GM06990 (cell line): ENCODE data around the gene TXLNB.
A peak's percentile ranks its signal among the peaks of the same experiment; 100 is the strongest.

ENCODE experiments used
- DNase-seq: peaks from one replicate; pipeline ENCODE4 v3.0.0-alpha.2; 2011; ENCODE audit not compliant: insufficient read length; ENCODE audit errors: extremely low read depth
- H3K27me3 ChIP-seq: replicated peaks from 2 replicates; pipeline ENCODE4 v1.6.0; 2011; ENCODE audit warnings: low read length; ENCODE audit not compliant: control insufficient read depth, insufficient read depth
- H3K36me3 ChIP-seq: 2 replicates; pipeline ENCODE4 v1.5.1; 2011; ENCODE audit warnings: low read length; ENCODE audit not compliant: control insufficient read depth, insufficient read depth
- H3K4me3 ChIP-seq: replicated peaks from 2 replicates; pipeline ENCODE4 v1.5.1; 2011; ENCODE audit warnings: low read depth, mild to moderate bottlenecking, control low read depth, low read length
- TF ChIP-seq, protein P1 (sequence below): IDR thresholded peaks from 2 replicates; pipeline ENCODE4 v1.5.1; 2011; ENCODE audit warnings: low read length, control low read depth, mild to moderate bottlenecking, inconsistent platforms; ENCODE audit not compliant: insufficient read depth, poor library complexity, severe bottlenecking

TXLNB gene

DNA sequence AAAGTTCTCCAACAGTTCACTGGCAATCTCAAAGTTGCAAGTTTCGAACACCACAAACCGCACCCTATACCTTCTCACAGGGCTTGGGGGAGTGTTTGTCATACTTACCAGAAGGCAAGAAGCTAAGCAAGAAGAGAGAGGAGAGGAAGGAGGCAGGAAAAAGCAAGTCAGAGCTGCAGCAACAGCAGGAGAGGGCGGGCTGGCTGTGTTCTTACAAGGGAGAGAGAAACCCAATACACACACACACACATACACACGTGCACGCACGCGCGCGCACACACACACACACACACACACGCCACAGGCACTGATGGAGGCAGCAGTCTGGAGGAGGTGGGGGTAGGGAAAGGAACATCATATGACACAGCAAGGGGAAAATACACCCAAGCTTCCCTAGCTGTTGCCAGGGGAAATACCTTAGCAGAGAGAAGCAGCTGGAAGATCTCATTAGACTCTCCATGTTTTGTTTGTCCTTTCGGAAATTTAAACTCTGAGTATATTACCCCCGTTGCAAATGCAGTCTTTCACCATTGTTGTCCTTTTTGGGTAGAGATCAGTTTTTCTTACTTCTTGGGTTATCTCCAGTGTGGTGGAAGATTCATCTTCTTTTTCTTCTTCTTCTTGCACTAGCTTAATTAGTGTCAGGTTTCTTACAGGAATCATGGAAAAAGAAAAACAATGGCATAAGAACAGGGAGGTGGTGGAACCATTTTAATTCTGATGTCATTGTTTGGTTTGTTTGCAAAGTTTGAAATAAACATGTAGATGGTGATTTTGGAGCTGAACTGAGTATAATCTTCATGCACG, at the start of gene TXLNB:
Gene TXLNB (minus strand): TSS at position 186 of the 807 bp plus-strand sequence. CDS start 3,099 bp downstream, outside the sequence.
- Histone ChIP-seq H3K36me3 (no peaks in the 10 kb centered on the region), H3K4me3 (peak within 1 kb of the TSS; percentile 44), H3K27me3 (no peaks in the 10 kb centered on the region)
- DNase-seq: peak; percentile 50
- TF ChIP-seq, protein P1, sequence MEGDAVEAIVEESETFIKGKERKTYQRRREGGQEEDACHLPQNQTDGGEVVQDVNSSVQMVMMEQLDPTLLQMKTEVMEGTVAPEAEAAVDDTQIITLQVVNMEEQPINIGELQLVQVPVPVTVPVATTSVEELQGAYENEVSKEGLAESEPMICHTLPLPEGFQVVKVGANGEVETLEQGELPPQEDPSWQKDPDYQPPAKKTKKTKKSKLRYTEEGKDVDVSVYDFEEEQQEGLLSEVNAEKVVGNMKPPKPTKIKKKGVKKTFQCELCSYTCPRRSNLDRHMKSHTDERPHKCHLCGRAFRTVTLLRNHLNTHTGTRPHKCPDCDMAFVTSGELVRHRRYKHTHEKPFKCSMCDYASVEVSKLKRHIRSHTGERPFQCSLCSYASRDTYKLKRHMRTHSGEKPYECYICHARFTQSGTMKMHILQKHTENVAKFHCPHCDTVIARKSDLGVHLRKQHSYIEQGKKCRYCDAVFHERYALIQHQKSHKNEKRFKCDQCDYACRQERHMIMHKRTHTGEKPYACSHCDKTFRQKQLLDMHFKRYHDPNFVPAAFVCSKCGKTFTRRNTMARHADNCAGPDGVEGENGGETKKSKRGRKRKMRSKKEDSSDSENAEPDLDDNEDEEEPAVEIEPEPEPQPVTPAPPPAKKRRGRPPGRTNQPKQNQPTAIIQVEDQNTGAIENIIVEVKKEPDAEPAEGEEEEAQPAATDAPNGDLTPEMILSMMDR: no peak

DNA sequence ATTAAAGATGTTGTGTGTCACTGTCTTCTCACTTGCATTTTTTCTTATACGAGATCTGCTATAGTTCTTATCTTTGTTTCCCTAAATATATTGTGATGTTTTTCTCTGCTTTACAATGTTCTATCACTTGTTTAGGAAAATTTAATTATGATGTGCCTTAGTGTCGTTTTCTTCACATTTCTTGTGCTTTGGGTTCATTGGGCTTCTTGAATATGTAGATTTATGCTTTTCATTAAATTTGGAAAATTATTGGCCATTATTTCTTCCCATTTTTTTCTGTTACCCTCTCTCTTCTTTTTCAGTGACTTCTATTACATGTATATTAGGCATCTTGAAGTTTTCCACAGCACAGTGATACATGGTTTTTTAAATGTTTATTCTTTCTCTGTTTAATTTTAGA, 49.3 kb upstream of the TXLNB start:
- H3K27me3 ChIP-seq: no peaks in the 10 kb centered on the region
- DNase-seq: no peak
- no peaks in the 10 kb centered on the region for H3K36me3 ChIP-seq
- no peak overlapping the region for H3K4me3 ChIP-seq
- TF ChIP-seq, protein P1: no peak

DNA sequence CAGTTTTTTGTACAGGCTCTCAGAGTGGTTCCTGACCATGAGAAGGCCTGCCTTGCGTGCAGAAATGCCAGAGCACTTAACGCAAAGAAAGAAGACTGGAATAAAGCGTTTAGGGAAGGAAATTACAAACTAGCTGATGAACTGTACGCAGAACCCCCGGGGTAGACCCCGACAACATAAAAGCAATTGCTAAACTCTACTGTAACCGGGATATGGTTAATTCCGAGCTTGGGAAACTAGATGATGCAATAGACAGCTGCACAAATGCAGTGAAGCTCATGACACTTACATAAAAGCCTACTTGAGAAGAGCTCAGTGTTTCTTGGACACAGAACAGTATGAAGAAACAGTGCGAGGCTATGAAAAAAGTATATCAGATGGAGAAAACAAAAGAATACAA, 47.0 kb upstream of the TXLNB start:
- TF ChIP-seq, protein P1: no peak
- DNase-seq: no peak
- no peak overlapping the region for H3K4me3 ChIP-seq
- no peaks in the 10 kb centered on the region for H3K36me3 ChIP-seq
- H3K27me3 ChIP-seq: no peaks in the 10 kb centered on the region

DNA sequence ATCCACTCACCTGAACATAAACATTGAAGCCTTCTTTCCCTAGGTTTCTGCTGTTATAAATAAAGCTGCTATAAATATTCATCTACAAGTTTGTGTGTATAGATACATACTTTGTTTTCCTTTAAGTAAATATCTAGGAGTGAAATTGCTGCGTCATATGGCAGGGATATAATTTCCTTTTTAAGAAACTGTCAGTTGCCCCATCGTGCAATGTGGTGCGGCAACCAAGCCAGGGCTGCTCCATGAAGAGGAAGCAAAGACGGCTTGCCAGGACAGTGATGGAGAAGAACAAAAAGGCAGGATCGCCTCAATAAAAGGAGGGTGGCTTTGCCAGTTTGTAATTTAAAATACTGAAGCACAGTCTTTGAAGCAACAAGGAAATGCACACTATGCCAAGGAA, 46.0 kb upstream of the TXLNB start:
- no peak for DNase-seq
- TF ChIP-seq, protein P1: no peak

DNA sequence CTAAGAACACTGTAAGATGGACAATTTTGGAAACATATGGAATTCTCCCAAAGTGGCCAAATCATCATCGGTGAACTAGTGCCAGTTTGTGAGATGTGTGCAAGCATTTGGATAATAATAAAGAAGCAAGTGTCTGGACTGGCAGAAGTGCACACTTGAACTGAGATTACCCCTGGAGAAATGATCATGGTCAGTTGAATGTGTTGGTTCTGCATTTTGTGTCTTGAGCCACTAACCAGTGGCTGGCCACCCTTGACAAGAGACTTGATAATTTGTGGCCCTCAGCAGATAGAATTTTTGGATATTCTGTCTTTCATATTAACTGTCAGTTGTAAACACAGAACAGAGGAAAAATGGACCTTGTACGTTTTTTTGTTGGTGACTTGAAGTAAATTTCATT, 45.2 kb upstream of the TXLNB start:
- no peak for DNase-seq
- Histone ChIP-seq H3K36me3 (no peaks in the 10 kb centered on the region), H3K27me3 (no peaks in the 10 kb centered on the region), H3K4me3 (no peak overlapping the region)
- TF ChIP-seq, protein P1: no peak

More for the DNA sequence above, 46.0 kb upstream of the TXLNB start:
- Histone ChIP-seq H3K36me3 (no peaks in the 10 kb centered on the region), H3K27me3 (no peaks in the 10 kb centered on the region), H3K4me3 (no peak overlapping the region)
